HG02943 (cell line): Measurements from ENCODE around the gene MTA3.

Experiments used
- ATAC-seq: cut with Tn5 transposase; IDR thresholded peaks from one replicate; pipeline ENCODE4 v1.9.1; 2021; ENCODE audit warnings: mild to moderate bottlenecking, low read depth, moderate library complexity; ENCODE audit not compliant: unreplicated experiment

MTA3 gene

DNA sequence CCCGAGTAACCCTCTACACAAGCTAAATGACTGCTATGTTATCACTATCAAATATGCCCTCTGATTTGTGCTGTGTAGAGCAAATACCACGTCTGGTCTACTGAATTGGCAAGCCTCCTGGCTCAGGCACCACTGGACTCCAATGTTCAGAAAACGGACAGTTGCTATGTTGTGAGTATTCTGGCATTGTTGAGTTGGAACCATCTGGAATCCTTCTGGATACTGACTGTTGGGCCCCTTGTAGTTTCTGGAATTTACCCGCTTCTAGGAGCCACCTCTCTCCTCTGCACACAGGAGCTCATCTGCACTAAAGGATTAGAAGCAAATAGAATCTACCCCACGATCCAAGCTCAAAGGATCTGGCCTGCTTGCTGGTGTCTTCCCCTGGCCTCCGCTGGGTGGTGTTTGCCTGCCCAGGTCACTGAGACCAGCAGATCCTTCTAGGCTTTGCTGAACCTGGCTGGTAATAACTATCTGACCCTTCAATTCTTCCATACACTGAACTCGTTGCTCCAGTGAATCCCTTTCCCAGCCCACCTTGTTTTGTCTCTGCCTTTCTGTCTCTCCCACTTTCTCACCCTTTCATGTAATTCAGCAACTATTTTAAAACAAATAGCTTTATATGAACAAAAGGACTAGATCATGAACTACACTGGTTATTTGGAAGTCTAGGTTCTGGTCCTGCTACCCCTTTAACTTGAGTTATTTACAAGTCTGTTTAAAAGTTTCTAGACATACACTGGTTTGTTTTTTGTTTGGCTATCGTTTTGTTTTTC lies 226.0 kb downstream of the MTA3 start:
- ATAC-seq, result no peak

DNA sequence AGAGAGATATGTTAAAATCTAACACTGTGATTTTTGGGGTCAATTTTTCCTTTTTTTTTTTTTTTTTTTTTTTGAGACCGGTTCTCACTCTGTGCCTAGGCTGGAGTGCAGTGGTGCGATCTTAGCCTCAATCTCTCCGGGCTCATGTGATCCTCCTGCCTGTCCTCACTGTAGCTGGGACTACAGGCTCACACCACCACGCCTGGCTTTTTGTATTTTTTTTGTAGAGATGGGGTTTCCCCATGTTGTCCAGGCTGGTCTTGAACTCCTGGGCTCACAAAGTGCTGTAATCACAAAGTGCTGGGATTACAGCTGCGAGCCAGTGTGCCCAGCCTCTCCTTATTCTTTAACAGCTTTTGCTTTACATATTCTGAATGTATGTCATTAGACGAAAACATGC lies 226.8 kb downstream of the MTA3 start:
- no peak for ATAC-seq

- ATAC-seq, result no peak
These were observed 227.4 kb downstream of the MTA3 start for GRCh38 chr2:42795841-42796301.

- no peak for ATAC-seq
These were observed 228.2 kb downstream of the MTA3 start for GRCh38 chr2:42796427-42797248.

GRCh38 chr2:42797281-42797680 lies 228.8 kb downstream of the MTA3 start:
- no peak for ATAC-seq

DNA sequence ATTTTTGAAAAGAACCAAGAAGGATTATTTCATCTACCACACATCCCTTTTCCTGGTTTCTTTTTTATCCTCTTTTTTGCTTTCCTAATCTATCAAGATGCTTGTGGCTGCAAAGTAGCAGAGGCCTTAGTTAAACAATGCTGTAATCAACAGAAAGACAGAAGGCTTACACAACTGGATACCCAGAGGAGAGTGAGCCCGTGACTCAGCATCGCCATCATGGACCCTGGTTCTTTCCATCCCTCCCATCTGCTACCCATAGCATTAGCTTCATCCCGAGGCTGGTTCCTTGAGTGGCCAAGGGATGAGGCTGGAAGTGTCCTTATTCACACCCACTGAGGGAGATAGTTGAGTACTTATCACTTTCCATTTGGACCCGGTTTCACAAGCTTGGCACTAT lies 231.4 kb downstream of the MTA3 start:
- no peak for ATAC-seq

DNA sequence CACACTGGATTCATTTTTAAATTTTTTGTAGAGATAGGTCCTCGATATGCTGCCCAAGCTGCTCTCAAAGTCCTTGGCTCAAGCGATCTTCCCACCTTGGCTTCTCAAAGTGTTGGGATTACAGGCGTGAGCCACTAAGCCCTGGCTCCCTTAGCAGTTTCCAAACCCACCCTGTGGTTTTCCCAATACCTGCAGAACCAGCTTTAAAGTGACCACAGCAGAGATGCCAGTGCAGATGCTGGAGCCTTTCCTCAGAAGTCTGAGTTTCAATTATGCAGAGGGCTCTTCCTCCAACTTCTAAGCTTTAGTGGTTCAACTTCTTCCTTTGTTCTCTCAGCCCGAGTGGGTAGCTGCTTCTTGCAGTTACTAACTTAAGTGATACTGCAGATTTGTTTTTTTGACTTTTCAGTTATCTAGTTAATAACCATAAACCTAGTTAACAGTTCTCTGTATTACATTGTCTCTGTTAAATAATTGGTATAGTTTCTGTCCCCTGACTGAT lies 232.1 kb downstream of the MTA3 start:
- ATAC-seq, result no peak

GRCh38 chr2:42800981-42801380 lies 232.5 kb downstream of the MTA3 start:
- ATAC-seq, result no peak

- no peak for ATAC-seq
These were observed 232.9 kb downstream of the MTA3 start for GRCh38 chr2:42801381-42801780.

DNA sequence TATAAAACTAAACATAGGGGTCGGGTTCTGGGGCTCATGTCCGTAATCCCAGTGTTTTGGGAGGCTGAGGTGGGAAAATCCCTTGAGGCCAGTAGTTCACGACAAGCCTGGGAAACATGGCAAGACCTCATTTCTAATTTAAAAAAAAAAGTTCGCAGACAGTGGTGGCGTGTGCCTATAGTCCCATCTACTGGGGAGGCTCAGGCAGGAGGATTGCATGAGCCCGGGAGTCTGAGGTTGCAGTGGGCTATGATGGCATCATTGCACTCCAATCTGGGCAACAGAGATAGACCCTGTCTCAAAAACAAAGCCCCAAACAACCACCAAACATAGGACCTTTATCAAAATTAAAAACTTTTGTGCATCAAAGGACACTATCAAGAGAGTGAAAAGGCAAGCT lies 233.7 kb downstream of the MTA3 start:
- ATAC-seq, result no peak

- no peak for ATAC-seq
These were observed 235.9 kb downstream of the MTA3 start for GRCh38 chr2:42804338-42804737.

GRCh38 chr2:42804891-42805290 lies 236.5 kb downstream of the MTA3 start:
- no peak for ATAC-seq
